ENCODE results near the gene ZNF436. TPM values are rescaled to one million over a fixed set of nuclear protein-coding genes. Genes with fewer than 3 reads are reported as not detected.
A peak's percentile ranks its signal among the peaks of the same experiment; 100 is the strongest.

Gene ZNF436
- total and polyA plus RNA-seq, 9 of the 15 experiments (the other 6 are each of a cell fraction or from before 2014, with no cell fraction given), result 2.1 to 11.3 (median 6.8) TPM

DNA sequence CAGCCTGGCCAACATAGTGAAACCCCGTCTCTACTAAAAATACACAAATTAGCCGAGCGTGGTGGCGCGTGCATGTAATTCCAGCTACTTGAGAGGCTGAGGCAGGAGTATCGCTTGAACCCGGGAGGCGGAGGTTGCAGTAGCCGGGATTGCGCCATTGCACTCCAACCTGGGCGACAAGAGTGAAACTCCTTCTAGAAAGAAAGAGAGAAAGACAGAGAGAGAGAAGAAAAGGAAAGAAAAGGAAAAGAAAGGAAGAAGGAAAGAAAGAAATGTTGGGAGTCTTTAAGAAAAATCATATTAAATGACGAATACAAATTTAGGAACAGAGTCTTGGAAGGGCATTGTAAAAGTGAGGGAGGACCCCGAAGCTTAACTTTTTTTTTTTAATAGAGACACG lies 23.7 kb downstream of the ZNF436 start:
- ChIA-PET CTCF (ENCODE audit: low intra/inter-chr PET ratio) (no interaction called here), POLR2A (interaction anchor here (1.3 to 3.1 kb wide), 6 partner anchors 10 to 63 kb away, joined by 3 to 35 read pairs (median 8); partner anchors contain the start of gene ZNF436)
- H3K4me3 ChIP-seq, result no peak overlapping the region
- peaks cover 18% of the 10 kb centered on the region for H4K20me1 ChIP-seq (replicated peaks; ENCODE audit: control insufficient read depth, insufficient read depth, low read length)
- no peak overlapping the region for H3K27ac ChIP-seq (ENCODE audit: extremely low read depth, low read depth, low read length)
- no peaks in the 10 kb centered on the region for H3K9me1 ChIP-seq (ENCODE audit: control insufficient read depth, insufficient read depth, low read length)
- no peak for ATAC-seq
- intact Hi-C loops (cut with micrococcal nuclease) (loop anchor here (10.0 kb wide), 1 partner anchor 189 kb away; the partner anchor contains the start of gene E2F2), in situ Hi-C loops (cut with MboI) (no loop called here)
- no peaks in the 10 kb centered on the region; the same call in 1 of the 2 replicates for H3K9me3 ChIP-seq (replicated peaks; ENCODE audit: control insufficient read depth, insufficient read depth, low read depth, low read length)
- no peak overlapping the region for H3K9ac ChIP-seq (ENCODE audit: insufficient read depth in 1 of 2, low read depth in 2 of 2, low read length in 2 of 2)
- no peaks in the 10 kb centered on the region for H3K27me3 ChIP-seq (ENCODE audit: control insufficient read depth in 2 of 2, insufficient read depth in 2 of 2, low read length in 2 of 2)
- peaks cover 32% of the 10 kb centered on the region for H3K79me2 ChIP-seq (ENCODE audit: control insufficient read depth, insufficient read depth, low read length)
- peak overlapping the region; percentile 99 for H2AFZ ChIP-seq (ENCODE audit: low read depth, low read length)
- no peak for FAIRE-seq
- H3K4me1 ChIP-seq (replicated peaks in 1 of 2; ENCODE audit: control insufficient read depth in 2 of 2, insufficient read depth in 2 of 2, low read length in 2 of 2), result peaks cover 12% of the 10 kb centered on the region in 2 experiments; a peak in 4 of 5 replicates
- BruUV-seq (replicated peaks), result no TSS peak
- 94% methylated on average over 14 of the region's 14 CpGs for WGBS (ENCODE audit: insufficient coverage, low coverage, missing lambda C conversion rate)
- DNase-seq (ENCODE audit: extremely low read depth in 1 of 4, low spot score in 3 of 4), result no peak
- H3K36me3 ChIP-seq (ENCODE audit: control insufficient read depth, insufficient read depth, low read length), result peaks cover 10% of the 10 kb centered on the region
- TF ChIP-seq, protein P1, sequence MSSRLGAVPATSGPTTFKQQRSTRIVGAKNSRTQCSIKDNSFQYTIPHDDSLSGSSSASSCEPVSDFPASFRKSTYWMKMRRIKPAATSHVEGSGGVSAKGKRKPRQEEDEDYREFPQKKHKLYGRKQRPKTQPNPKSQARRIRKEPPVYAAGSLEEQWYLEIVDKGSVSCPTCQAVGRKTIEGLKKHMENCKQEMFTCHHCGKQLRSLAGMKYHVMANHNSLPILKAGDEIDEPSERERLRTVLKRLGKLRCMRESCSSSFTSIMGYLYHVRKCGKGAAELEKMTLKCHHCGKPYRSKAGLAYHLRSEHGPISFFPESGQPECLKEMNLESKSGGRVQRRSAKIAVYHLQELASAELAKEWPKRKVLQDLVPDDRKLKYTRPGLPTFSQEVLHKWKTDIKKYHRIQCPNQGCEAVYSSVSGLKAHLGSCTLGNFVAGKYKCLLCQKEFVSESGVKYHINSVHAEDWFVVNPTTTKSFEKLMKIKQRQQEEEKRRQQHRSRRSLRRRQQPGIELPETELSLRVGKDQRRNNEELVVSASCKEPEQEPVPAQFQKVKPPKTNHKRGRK (tag; IDR thresholded peaks at IDR 0.05), result peak; percentile 76
- TF ChIP-seq CEBPB (tag; IDR thresholded peaks at IDR 0.05) (peak; percentile 40; the same call in 1 of the 2 replicates), CBX3 (IDR thresholded peaks at IDR 0.05; ENCODE audit: borderline replicate concordance in 1 of 2, low read length in 2 of 2) (0 out of 3 replicates have a peak, but pooled peaks of 1 of the 2 experiments have one; percentile 11), SRSF1 (IDR thresholded peaks at IDR 0.05; ENCODE audit: low read depth, low read length) (no peak), U2AF1 (optimal IDR thresholded peaks at IDR 0.05; ENCODE audit: low read depth, low read length) (no peak)
- TF ChIP-seq, protein P2, sequence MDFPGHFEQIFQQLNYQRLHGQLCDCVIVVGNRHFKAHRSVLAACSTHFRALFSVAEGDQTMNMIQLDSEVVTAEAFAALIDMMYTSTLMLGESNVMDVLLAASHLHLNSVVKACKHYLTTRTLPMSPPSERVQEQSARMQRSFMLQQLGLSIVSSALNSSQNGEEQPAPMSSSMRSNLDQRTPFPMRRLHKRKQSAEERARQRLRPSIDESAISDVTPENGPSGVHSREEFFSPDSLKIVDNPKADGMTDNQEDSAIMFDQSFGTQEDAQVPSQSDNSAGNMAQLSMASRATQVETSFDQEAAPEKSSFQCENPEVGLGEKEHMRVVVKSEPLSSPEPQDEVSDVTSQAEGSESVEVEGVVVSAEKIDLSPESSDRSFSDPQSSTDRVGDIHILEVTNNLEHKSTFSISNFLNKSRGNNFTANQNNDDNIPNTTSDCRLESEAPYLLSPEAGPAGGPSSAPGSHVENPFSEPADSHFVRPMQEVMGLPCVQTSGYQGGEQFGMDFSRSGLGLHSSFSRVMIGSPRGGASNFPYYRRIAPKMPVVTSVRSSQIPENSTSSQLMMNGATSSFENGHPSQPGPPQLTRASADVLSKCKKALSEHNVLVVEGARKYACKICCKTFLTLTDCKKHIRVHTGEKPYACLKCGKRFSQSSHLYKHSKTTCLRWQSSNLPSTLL (IDR thresholded peaks at IDR 0.05), result no peak
- no peak overlapping the region for H3K4me2 ChIP-seq (ENCODE audit: insufficient read depth, low read length)
